GM12874 (cell line): Measurements from ENCODE around the gene FAM89B.

Experiments used
- TF ChIP-seq, protein P1 (sequence below): IDR thresholded peaks from 2 replicates; pipeline ENCODE4 v1.5.1; 2011; ENCODE audit warnings: low read depth, mild to moderate bottlenecking, control low read depth, low read length, moderate library complexity; ENCODE audit not compliant: insufficient read depth

FAM89B gene

DNA sequence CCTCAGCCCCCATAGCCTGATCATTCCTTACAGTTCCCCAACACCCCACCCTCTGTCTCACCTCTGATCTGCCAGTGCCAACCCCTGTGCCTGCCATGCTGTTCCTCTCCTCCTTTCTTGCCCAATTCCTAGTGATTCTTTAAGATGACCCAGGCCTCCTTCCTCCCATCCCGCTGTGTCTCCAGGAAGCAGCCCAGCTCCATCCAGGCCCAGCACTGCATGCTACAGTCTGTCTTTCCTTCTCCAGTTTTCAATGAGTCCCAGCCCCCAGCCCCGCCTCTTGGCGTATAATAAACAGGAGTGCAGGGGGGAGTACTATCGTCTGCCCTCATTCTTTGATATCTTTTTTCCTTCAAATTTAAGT, 26.5 kb upstream of the FAM89B start:
- TF ChIP-seq, protein P1, sequence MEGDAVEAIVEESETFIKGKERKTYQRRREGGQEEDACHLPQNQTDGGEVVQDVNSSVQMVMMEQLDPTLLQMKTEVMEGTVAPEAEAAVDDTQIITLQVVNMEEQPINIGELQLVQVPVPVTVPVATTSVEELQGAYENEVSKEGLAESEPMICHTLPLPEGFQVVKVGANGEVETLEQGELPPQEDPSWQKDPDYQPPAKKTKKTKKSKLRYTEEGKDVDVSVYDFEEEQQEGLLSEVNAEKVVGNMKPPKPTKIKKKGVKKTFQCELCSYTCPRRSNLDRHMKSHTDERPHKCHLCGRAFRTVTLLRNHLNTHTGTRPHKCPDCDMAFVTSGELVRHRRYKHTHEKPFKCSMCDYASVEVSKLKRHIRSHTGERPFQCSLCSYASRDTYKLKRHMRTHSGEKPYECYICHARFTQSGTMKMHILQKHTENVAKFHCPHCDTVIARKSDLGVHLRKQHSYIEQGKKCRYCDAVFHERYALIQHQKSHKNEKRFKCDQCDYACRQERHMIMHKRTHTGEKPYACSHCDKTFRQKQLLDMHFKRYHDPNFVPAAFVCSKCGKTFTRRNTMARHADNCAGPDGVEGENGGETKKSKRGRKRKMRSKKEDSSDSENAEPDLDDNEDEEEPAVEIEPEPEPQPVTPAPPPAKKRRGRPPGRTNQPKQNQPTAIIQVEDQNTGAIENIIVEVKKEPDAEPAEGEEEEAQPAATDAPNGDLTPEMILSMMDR, result no peak

DNA sequence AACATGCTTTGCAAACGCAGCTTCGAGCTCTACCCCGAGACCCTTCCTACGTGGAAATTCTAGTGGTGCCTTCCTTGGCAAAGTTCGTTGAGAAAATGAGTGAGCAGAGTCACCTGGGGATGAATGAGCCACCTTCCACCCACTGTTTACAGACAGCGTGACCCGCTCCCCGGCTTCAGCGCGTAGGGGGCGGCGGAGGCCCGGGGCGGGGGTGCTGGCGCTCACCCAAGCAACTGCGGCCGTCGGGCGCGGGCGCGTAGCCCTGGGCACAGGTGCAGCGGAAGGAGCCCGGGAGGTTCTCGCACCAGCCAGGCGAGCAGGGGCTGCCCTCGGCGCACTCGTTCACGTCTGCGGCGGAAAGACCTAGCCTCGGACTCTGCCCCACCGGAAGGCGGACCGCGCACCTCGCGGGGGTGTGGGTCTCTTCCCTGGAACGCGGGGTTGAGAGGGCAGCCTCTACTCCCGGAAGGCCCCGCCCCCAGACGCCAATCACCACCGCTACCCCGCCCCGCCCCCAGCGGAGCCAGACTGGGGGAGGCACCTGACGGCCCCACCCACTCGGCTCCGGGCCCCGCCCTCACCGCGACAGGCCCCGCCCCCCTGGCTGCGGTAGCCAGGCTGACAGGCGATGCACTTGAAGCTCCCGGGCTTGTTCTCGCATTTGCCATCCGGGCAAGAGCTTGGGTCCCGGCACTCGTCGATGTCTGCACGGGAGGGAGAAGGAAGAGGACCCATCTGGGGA, 25.9 kb upstream of the FAM89B start:
- TF ChIP-seq, protein P1, result no peak

DNA sequence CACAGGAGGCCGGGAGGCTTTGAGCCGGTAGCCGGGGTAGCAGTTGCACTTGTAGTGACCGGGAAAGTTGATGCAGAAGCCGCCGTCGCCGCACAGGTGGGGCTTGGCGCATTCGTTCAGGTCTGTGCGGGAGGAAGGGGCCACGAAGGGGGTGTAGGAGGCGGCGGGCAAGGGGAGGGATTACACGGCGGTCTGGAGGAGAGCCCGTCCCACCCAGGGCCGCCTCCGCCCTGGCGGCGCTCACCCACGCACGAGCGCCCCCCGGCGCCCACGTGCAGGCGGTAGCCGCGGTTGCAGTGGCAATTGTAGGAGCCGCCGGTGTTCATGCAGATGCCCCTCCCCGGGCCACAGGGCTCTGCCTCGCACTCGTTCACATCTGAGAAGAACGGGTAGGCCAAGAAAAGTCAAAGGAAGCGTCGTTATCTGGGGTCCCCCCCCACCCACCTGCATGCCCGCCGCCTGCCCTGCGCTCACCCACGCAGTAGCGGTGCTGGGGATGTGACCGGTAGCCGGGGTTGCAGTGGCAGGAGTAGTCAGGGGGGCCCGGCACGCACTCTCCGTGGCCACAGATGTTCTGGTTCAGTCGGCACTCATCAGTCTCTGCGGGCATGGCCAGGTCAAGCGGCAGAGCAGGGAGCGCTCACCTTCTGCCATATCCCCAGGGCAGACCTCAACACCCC, 24.8 kb upstream of the FAM89B start:
- TF ChIP-seq, protein P1, result peak; percentile 28; the same call in 1 of the 2 replicates

DNA sequence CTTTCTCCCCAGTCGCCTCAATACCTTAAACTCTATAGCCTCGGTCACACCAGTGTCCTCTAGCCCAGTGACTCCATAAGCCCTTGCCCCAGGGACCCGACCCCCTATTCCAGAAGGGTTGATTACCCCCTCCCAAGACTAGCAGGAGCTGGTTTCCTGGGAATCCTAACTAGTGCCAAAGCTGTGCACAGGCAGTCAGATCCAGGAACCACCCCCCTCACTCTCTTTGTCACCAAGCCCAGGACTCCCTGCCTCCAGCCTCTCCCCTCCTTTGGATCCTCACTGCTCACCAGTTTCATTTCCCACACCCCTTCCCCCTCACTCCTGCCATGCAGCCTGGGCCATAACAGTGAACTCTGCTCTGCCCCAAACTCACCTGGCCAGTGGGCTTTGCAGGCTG, 23.9 kb upstream of the FAM89B start:
- TF ChIP-seq, protein P1, result no peak

DNA sequence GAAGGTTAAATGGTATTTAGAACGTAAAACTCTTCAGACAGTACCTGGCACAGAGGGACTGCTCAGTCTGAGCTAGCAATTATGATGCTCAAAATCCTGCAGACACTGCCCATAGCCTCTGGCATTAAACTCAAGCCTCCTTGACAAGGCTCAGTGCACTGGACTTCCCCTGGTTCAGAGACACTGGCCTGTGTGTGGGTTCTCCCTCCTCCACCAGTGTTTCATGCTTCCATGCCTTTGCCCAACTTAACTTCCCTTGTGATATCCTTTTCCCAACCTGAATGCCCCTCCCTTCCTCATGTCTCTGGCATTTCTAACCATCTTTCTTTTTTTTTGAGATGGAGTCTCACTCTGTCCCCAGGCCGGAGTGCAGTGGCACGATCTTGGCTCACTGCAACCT, 23.2 kb upstream of the FAM89B start:
- TF ChIP-seq, protein P1, result no peak

DNA sequence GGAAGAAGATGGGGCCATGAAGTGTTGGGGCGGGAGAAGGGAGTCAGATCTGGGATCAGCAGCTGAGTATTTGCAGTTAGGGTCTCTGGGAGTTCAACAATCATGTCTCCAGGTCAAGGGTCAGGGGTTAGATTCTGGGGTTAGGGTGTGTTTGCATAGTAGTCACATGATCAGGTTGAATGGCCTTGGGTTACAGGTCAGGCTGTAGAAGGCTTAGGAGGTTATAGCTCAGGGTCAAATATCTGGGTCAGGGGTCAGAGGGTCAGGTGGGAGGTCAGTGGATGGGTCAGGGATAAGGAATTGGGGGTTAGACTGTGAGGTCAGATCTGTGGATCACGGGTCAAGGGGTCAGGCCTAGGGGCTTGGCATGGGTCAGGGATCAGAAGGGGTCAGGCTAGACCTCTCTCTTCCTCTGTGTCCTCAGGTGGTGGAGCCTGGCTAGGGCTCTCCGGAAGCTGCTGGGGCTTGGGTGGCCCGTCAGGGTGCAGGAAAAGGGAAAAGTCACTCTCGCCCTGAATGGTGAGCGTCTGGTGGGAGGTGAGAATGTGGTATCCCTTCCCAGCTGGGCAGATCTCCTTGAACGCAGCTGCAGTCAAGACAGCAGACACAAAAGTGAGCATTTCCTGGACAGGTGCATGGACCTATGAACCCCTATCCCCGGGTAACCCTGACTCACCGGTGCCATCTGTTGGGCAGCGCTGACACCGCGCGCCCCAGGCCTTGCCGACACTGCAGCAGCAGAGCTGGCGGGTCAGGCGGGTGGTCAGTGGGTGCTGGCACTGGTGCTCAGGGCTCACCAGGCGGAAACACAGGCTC, 20.6 kb upstream of the FAM89B start:
- TF ChIP-seq, protein P1, result peak; percentile 89

DNA sequence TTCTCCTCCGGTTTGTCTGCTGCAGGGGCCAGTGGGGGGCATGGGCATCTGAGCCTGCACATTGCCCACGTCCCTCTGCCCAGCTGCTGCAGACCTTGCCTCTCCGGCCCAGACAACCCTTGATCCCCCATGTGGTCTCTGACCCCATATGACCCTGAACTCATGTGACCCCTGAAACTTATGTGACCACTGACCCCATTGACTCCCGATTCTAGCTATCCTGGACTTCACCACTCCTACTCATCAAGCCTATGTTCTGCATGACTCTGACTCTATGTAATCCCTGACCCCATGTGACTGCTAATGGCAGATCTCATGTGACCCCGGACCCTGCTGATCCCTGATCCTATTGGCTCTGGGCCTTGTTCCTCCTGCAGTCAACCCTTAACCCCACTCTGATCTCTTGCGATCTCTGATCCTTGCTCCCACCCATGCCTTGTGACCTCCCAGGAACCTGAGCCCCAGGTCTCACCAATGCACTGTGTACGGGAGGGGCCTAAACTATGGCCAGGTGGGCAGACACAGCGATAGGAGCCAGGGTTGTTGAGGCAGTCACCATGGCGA, 19.9 kb upstream of the FAM89B start:
- TF ChIP-seq, protein P1, result no peak
